Measurements from ENCODE around the gene ACOT4. TPM values are rescaled to one million over a fixed set of nuclear protein-coding genes. Genes with fewer than 3 reads are reported as not detected.

The ACOT4 gene, protein sequence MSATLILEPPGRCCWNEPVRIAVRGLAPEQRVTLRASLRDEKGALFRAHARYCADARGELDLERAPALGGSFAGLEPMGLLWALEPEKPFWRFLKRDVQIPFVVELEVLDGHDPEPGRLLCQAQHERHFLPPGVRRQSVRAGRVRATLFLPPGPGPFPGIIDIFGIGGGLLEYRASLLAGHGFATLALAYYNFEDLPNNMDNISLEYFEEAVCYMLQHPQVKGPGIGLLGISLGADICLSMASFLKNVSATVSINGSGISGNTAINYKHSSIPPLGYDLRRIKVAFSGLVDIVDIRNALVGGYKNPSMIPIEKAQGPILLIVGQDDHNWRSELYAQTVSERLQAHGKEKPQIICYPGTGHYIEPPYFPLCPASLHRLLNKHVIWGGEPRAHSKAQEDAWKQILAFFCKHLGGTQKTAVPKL
- total RNA-seq = 0.27 and 0.38 TPM in 2 replicates

DNA sequence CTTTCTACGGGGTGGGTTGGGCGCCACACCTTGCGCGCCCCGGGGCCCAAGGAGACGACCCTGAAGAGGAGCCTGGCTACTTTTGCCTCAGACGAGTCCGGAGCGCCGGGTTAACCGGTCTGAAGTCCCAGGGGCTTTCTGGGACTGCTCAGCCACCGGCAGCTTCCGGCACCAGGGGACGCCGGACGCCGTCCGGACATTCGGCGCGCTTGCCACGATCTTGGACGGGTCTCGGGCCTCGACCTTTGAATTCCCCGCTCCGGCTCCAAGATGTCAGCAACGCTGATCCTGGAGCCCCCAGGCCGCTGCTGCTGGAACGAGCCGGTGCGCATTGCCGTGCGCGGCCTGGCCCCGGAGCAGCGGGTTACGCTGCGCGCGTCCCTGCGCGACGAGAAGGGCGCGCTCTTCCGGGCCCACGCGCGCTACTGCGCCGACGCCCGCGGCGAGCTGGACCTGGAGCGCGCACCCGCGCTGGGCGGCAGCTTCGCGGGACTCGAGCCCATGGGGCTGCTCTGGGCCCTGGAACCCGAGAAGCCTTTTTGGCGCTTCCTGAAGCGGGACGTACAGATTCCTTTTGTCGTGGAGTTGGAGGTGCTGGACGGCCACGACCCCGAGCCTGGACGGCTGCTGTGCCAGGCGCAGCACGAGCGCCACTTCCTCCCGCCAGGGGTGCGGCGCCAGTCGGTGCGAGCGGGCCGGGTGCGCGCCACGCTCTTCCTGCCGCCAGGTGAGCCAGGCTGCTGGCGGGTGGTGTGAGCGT lies at the start of gene ACOT4:
TSS of gene ACOT4 (plus strand) at position 184 of the 760 bp plus-strand sequence. CDS start at position 271, 87 bp downstream.

GRCh38 chr14:73569185-73569958 lies 22.3 kb upstream of the ACOT4 start, which contains the start of gene ACOT2:
Gene ACOT2 (plus strand): TSS chr14:73569213. CDS start chr14:73569241, 28 bp downstream.

GRCh38 chr14:73612339-73613045 lies 20.8 kb downstream of the ACOT4 start, which contains the start of gene ACOT6:
Gene ACOT6 (plus strand): TSS chr14:73612517. CDS start chr14:73612572, 55 bp downstream.

GRCh38 chr14:73644531-73645247 lies 53.0 kb downstream of the ACOT4 start, which contains the start of gene DNAL1:
Gene DNAL1 (plus strand): TSS chr14:73644986. CDS start chr14:73645040, 54 bp downstream.

Other genes starting within 250 kb of the ACOT4 start
- gene NUMB, start 133.3 kb upstream of the ACOT4 start, total RNA-seq = 39.6 and 40.9 TPM in 2 replicates
- gene RIOX1, start 100.9 kb upstream of the ACOT4 start, total RNA-seq = 18.4 and 20.9 TPM in 2 replicates
- gene ACOT1, start 54.7 kb upstream of the ACOT4 start, total RNA-seq = 0.56 and 1.2 TPM in 2 replicates
- under 0.01 TPM in 1 of 2 replicates, not detected in the other for gene HEATR4, start 32.9 kb upstream of the ACOT4 start, total RNA-seq
- gene ACOT2, start 22.7 kb upstream of the ACOT4 start, total RNA-seq = 10.6 and 11.3 TPM in 2 replicates
- 0.09 TPM in 1 of 2 replicates, not detected in the other for gene ACOT6, start 20.6 kb downstream of the ACOT4 start, total RNA-seq
- gene DNAL1, start 53.1 kb downstream of the ACOT4 start, total RNA-seq = 4.8 and 6.7 TPM in 2 replicates
- 18.7 and 24.0 TPM in 2 replicates for gene PNMA1, start 122.5 kb downstream of the ACOT4 start, total RNA-seq